A549 treated with ZK216348 at 1 μM for 4 hours (cell line): Measurements from ENCODE around the gene LMOD3. TPM values are rescaled to one million over a fixed set of nuclear protein-coding genes. Genes with fewer than 3 reads are reported as not detected.

Experiments used
- total RNA-seq: library from RNA; stranded (reverse); fragments of 200-300 nt; extraction: Qiagen RNA extraction; gene quantifications from 5 replicates; pipeline ENCODE4 v1.2.3, GENCODE V29; 2022; ENCODE audit warnings: low read depth

Gene LMOD3
- total RNA-seq, result not detected in 5 replicates

GRCh38 chr3:69122403-69122802 is at the start of gene LMOD3:
Gene LMOD3 (minus strand): TSS chr3:69122595. CDS start chr3:69122386, 209 bp downstream.

GRCh38 chr3:69084326-69085167 is 37.8 kb downstream of the LMOD3 start, which contains the start of gene ARL6IP5:
Gene ARL6IP5 (plus strand): TSS chr3:69084937. CDS start chr3:69085048, 111 bp downstream.

GRCh38 chr3:69080233-69080920 is 42.0 kb downstream of the LMOD3 start, which contains the start of gene UBA3:
Gene UBA3 (minus strand): TSS chr3:69080365. CDS start chr3:69080353, 12 bp downstream.

Other genes starting within 250 kb of the LMOD3 start
- not detected in 5 replicates for gene TAFA4, start 190.0 kb downstream of the LMOD3 start, total RNA-seq
- 5.9 to 13.7 TPM (median 9.8 TPM) in 5 replicates for gene EOGT, start 108.9 kb downstream of the LMOD3 start, total RNA-seq
- 12.4 to 16.6 TPM (median 13.5 TPM) in 5 replicates for gene TMF1, start 70.3 kb downstream of the LMOD3 start, total RNA-seq
- 18.7 to 27.9 TPM (median 24.0 TPM) in 5 replicates for gene UBA3, start 42.2 kb downstream of the LMOD3 start, total RNA-seq
- gene ARL6IP5, start 37.7 kb downstream of the LMOD3 start, total RNA-seq, result 81.6 to 99.0 TPM (median 82.2 TPM) in 5 replicates